GM19328 (cell line): ENCODE data around the gene LMF1.

Experiments
- ATAC-seq: cut with Tn5 transposase; IDR thresholded peaks from one replicate; pipeline ENCODE4 v1.9.1; 2021; ENCODE audit warnings: mild to moderate bottlenecking, moderate library complexity; ENCODE audit not compliant: unreplicated experiment

Gene LMF1

GRCh38 chr16:854808-855410 lies 115.9 kb downstream of the LMF1 start:
- ATAC-seq: no peak

DNA sequence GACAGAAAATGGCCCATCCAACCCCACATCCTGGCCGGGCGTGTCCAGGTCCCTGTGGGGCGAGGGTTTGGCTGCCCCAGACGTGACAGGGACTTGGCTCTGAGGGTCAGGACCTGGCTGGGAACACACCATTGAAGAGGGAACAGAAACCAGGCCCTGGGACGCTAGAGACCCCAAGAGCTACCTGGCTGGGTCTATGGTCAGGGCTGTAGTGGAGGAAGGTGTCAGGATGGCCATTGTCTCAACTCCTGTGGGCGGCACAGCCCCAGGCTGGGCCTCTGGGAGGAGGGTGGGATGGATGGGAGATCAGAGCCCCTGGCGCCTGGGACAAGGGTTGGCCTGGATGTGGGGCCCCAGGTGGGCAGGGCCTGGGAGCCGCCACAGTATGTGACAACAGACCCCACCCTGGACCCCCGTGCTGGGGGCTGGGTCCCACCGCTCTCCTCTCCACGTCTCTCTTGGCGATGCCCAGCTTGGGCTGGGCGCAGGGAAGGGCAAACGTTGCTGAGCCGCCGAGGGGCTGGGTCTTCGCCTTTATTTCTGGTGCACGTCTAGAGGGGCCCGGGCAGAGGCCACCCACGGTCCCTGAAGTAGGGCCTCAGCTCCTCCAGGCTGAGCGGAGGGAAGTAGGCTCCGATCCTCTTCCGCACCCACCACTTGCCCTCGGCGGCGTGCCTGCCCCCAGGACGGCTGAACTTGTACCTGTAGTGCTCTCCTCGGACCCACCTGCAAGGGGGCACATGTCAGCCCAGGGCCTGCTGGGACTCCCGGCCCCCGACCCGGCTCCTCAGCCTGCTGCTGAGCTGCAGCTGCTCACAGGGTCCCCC lies 116.6 kb downstream of the LMF1 start:
- ATAC-seq: no peak

DNA sequence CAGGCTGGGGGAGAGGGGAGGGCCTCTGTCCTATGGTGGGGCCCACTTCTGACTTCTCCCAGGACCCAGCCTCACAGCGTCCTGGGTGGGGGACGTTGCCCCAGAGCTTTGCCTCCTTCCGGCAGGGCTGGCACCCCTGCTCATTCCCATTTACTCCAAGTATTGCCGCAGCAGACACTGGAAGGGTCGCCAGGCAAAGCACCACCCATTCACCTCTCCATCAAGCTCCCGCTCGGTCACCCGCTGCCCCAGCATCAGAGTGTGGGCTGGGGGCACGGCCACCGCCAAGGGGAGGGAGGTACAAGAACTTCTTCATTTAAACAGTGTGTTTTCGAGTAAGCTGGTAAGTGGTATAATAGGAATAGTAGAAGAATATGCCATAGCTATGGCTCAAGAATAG lies 117.5 kb downstream of the LMF1 start:
- ATAC-seq: no peak

GRCh38 chr16:852451-853185 lies 118.2 kb downstream of the LMF1 start:
- ATAC-seq: no peak

GRCh38 chr16:851871-852270 lies 118.9 kb downstream of the LMF1 start:
- ATAC-seq: no peak

DNA sequence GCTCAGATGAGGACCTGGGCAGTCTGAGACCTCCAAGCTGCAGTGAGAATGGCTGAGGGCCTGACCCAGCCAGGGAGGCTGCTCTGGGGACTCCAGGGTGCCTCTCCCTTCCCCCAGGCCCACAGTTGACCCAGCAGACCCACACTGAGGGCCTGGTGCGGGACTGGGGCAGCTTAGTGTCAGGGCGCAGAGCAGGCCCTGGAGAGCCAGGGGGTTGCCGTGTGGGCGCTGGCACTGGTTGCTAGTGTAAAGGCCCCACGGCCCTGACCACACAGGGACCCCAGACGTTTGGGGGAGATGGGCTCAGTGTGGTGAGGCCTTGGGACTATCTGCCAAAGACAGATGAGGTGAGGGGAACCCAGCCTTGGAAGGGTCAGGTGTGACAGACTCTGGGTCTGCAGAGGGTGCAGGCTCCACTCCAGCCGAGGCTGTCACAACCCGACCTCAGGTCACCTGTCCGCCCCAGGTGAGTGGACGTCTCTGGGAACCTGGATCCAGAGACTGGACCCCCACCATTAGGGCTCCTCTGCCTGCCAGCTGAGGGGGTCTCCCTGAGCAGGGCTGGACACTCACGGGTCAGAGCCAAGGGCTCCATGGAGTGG lies 119.5 kb downstream of the LMF1 start:
- no peak for ATAC-seq

DNA sequence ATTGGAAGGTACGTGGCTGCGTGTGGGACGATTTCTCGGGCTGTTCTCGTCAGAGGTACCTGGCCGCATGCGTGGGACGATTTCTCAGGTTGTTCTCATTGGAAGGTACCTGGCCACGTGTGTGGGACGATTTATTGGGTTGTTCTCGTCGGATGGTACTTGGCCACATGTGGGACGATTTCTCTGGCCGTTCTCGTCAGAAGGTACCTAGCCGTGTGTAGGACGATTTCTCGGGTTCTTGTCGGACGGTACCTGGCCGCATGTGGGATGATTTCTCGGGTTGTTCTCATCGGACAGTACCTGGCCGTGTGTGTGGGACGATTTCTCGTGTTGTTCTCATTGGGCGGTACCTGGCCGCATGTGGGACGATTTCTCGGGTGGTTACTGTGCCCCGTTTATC lies 120.1 kb downstream of the LMF1 start:
- ATAC-seq: no peak

DNA sequence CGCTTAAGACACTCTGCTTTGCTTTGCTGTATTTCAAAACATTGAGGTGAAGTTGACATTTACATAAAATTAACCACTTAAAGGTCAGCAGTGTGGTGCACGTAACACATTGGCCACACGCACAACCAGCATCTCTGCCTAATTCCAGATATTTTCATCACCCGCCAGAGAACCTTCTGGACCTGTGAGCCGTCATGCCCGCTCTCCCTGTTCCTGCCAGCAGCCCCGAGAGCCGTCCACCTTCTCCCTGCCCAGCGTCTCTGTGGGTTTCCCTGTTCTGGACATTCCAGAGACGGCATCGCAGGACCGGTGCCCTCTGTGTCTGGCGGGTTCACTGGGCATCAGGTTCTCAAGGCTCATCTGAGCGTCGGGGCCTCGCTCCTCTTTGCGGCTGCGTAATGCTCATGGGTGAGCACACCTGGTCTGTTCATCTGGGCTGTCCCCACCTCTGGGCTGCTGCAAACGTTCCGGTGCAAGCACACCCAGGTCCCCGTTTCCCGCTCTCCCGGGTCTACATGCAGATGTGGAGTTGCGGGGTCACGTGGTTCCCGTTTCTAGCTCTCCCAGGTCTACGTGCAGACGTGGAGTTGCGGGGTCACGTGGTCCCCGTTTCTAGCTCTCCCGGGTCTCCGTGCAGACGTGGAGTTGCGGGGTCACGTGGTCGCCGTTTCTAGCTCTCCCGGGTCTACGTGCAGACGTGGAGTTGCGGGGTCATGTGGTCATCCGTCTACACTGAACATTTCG lies 122.1 kb downstream of the LMF1 start:
- ATAC-seq: no peak

DNA sequence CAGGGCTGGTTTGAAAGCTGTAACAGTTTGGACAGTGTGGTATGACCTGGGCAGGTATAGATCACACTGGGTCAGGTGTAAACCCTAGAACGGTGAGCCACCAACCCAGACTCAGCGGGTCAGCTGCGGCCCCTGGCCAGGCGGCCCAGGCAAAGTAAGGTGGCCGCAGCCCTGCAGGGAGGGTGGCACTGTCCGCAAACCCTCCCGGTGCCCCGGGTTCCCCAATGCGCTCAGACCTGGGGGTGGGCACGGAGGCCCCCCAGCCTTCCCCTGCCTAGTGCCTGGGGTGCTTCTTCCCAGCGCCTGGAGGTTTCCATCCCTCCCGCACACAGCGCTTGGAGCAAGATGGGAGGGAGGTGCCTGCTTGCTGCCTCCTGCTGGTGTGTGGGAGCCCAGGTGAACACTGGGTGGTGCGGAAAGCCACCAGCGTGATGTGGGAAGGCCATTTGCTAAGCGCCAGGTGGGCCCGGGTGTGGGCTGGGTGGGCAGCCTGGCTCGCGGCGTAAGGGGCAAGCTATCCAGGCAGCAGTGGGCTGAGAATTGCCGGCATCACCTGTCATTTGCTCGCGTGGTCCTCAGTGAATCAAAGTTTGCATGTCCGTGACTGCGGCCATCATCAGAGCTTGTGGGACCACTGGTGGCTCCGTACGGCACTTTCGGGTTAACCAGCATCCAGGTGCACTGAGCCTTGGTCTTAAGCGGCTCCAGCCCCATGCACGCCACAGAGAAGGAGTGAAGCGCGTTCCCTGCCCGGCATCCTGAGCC lies 122.9 kb downstream of the LMF1 start:
- ATAC-seq: no peak

- ATAC-seq: no peak
Observed at GRCh38 chr16:847151-847550, 123.6 kb downstream of the LMF1 start.

GRCh38 chr16:845351-845745 lies 125.4 kb downstream of the LMF1 start:
- ATAC-seq: no peak

DNA sequence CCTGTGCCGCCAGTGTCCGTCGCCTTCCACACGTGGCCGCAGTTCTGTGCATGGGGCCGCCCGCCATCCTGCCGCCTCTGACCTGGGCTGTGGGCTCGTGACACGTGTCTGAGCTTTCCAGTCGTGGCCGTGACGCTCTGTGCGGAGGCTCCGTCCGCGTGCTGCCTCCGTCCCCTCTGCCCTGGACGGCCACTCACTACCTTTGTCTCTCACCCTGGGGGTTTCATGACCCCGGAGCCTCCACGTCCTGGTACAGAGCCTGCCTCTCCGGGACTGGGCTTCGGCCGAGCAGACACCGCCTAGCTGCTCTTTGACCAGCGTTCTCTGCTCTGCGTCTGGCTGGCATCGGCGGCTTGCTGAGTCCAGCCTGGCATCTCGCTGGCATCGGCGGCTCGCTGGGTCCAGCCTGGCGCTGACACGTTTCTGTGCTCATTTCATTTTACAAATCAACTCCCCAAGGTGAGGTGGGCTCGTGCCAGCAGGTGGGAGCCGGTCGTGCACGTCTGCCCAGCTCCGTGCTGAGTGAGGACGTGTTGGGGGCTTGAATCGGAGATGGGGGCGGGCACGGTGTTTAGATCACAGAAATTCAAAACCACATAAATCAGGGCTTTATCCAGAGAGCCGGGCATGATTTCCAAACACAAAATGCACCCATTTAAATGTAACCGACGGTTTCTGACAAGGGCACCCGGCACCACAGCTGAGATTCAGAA lies 126.0 kb downstream of the LMF1 start:
- ATAC-seq: no peak

DNA sequence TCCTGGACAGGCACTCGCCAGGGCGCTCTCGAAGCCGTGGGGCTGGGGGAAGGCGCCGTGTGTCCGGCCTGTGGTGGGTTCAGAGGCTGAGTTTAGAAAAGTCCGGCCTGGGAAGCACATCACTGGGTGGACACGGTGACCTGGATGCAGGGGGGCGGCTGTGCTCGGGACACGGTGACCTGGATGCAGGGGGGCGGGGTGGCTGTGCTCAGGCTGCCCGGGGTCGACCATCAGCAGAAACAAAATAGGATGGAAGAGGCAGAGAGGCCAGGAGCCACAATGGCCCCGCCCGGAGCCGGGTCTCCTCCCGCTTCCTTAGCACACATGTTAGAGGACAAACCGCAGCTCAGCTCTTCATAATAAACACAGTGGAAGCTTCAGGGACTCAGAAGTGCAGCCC lies 127.0 kb downstream of the LMF1 start:
- ATAC-seq: no peak

GRCh38 chr16:842711-843560 lies 127.8 kb downstream of the LMF1 start:
- ATAC-seq: no peak

GRCh38 chr16:842061-842476 lies 128.7 kb downstream of the LMF1 start:
- ATAC-seq: no peak

DNA sequence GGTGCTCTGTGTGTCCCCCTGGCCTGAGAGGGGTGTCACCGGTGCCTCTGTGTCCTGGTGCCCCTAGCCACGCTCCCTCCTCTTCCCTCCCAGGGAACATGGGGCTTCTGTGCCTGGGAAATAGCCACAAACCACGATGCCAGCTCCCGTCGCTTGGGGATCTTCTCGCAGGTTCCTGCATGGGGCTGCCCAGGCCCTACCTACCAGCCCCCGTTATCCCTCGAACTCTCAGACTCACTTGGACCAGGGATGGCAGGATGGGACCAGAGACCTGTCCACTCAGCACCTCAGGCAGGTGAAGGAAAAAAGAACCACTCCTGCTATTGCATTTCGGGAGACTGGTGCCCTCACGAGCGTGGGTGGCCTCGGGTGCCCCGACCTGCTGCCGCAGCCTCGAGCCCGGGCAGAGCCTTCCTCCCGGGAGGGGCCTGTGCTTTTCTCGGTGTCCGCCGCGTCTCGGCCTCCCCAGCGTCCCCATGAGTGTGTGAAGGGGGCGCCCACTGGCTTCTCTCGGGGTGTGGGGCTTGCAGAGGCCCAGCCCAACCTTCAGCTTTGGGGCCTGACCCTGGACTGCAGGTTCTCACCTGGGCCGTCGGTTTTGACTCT lies 129.2 kb downstream of the LMF1 start:
- ATAC-seq: no peak

DNA sequence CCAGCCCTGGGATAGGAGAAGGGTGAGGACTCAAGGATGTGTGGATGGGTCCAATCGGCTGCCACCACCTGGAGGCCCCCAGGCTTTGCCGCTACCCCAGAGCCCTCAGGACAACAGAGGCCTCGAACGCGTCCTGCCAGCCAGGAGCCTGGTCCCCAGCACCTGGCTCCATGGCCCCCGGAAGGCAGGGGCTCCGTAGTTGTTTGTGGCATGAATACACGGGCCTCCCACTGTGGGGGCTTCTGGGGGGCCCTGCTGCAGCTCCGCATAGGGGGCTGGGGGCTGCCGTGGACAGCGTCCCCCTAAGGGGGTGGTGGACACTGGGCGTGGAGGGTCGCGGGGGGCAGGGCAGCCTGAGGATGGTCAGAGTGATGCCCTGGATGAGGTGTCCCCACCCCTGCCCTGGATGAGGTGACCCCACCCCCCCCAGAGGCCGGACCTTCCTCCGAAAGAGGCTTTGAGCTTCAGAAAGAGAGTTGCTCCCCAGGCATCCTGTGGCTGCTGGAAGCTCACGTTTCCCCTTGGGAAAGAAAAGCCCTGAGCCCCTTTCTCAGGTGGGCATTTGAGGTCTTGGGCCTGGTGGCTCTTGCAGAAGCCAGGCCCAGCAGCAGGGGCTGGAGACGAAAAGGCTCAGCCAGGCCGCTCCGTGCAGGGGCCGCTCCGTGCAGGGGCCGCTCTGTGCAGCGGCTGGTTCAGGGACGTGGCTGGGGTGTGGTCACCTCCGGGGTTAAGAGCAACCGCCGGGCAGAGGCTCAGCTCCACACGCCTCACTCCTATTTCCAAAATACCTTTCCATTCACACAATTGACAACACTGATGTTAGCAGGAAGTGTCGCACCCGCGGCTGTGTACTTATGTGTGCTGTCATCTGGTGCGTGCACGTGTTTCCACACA lies 130.0 kb downstream of the LMF1 start:
- ATAC-seq: no peak
